ENCODE measurements around the gene YEATS2. TPM values are rescaled to one million over a fixed set of nuclear protein-coding genes. Genes with fewer than 3 reads are reported as not detected.

Gene YEATS2
- total RNA-seq, 1 experiment from 2014 or later: 57.4 TPM

GRCh38 chr3:183857863-183858262 is 160.3 kb downstream of the YEATS2 start:
- peaks cover 27% of the 10 kb centered on the region for H3K36me3 Mint-ChIP-seq (ENCODE audit: insufficient read depth, unreplicated experiment)
- H3K9me3 Mint-ChIP-seq (ENCODE audit: low read depth, unreplicated experiment): no peaks in the 10 kb centered on the region
- H3K27ac Mint-ChIP-seq (ENCODE audit: unreplicated experiment): no peak overlapping the region
- no peak overlapping the region for H3K4me3 Mint-ChIP-seq (ENCODE audit: low read depth, unreplicated experiment)
- BruUV-seq (replicated peaks): no TSS peak
- no peaks in the 10 kb centered on the region for H3K4me1 Mint-ChIP-seq (ENCODE audit: low read depth, unreplicated experiment)
- DNase-seq: no peak
- intact Hi-C loops (cut with micrococcal nuclease; ENCODE audit: unreplicated experiment): no loop called here
- no peak for TF ChIP-seq CTCF (IDR thresholded peaks at IDR 0.05; ENCODE audit: unreplicated experiment)
- CTCF ChIA-PET: no interaction called here
- no peaks in the 10 kb centered on the region for H3K27me3 Mint-ChIP-seq (ENCODE audit: unreplicated experiment)

Other genes starting within 250 kb of the YEATS2 start
- not detected in 2 replicates for gene KLHL6, start 142.1 kb upstream of the YEATS2 start, total RNA-seq (2022)
- 38.2 and 42.7 TPM in 2 replicates for gene KLHL24, start 62.2 kb upstream of the YEATS2 start, total RNA-seq (2022)
- 5.4 and 6.5 TPM in 2 replicates for gene MAP6D1, start 127.8 kb downstream of the YEATS2 start, total RNA-seq (2022)
- 80.4 and 84.3 TPM in 2 replicates for gene PARL, start 187.1 kb downstream of the YEATS2 start, total RNA-seq (2022)

All from Calu3 (cell line).